Astrocyte (in vitro differentiated cells and primary cell): Measurements from ENCODE around the gene ISCA1. TPM values are rescaled to one million over a fixed set of nuclear protein-coding genes. Genes with fewer than 3 reads are reported as not detected.
A peak's percentile ranks its signal among the peaks of the same experiment; 100 is the strongest.

Experiments used
- DNase-seq: peaks from one replicate; pipeline ENCODE4 v3.0.0-alpha.2; 2010; ENCODE audit warnings: low read depth
- FAIRE-seq: peaks from 2 replicates; lab custom pipeline; 2011; peaks lifted over from hg19 to GRCh38; lab: Jason Lieb, UNC
- H2AFZ ChIP-seq: 2 replicates; pipeline ENCODE4 v1.6.0; 2012; ENCODE audit warnings: low read depth, low read length, inconsistent platforms
- H3K27ac ChIP-seq: 2 replicates; pipeline ENCODE4 v1.5.1; 2011; ENCODE audit warnings: low read depth, low read length, inconsistent platforms
- H3K27me3 ChIP-seq: 2 replicates; pipeline ENCODE4 v1.6.0; 2011; ENCODE audit warnings: low read length, inconsistent platforms; ENCODE audit not compliant: insufficient read depth
- H3K36me3 ChIP-seq: 2 replicates; pipeline ENCODE4 v1.5.1; 2011; ENCODE audit warnings: low read length, inconsistent platforms; ENCODE audit not compliant: insufficient read depth
- H3K4me1 ChIP-seq: 2 replicates; pipeline ENCODE4 v1.5.1; 2011; ENCODE audit warnings: low read length, inconsistent platforms; ENCODE audit not compliant: insufficient read depth
- H3K4me2 ChIP-seq: 2 replicates; pipeline ENCODE4 v1.6.0; 2012; ENCODE audit warnings: low read length, inconsistent platforms
- H3K4me3 ChIP-seq: 2 replicates; pipeline ENCODE4 v1.5.1; 2011; ENCODE audit warnings: low read depth, mild to moderate bottlenecking, low read length, inconsistent platforms; ENCODE audit not compliant: insufficient read depth
- H3K79me2 ChIP-seq: 2 replicates; pipeline ENCODE4 v1.6.0; 2012; ENCODE audit warnings: mild to moderate bottlenecking, low read length, inconsistent platforms; ENCODE audit not compliant: insufficient read depth
- H3K9ac ChIP-seq: 2 replicates; pipeline ENCODE4 v1.6.0; 2012; ENCODE audit warnings: mild to moderate bottlenecking, low read length, inconsistent platforms
- H3K9me3 ChIP-seq: 2 replicates; pipeline ENCODE4 v1.5.1; 2012; ENCODE audit warnings: low read depth, mild to moderate bottlenecking, low read length, inconsistent platforms; ENCODE audit not compliant: insufficient read depth
- H4K20me1 ChIP-seq: 2 replicates; pipeline ENCODE4 v1.6.0; 2012; ENCODE audit warnings: low read length, inconsistent platforms; ENCODE audit not compliant: insufficient read depth
- H3K27ac Mint-ChIP-seq: one replicate; pipeline ENCODE4 v1.8.0; 2021; ENCODE audit warnings: mild to moderate bottlenecking, mixed read lengths; ENCODE audit not compliant: unreplicated experiment
- H3K27me3 Mint-ChIP-seq: one replicate; pipeline ENCODE4 v1.8.0; 2021; ENCODE audit warnings: low read depth, mixed read lengths; ENCODE audit not compliant: unreplicated experiment
- H3K36me3 Mint-ChIP-seq: one replicate; pipeline ENCODE4 v1.8.0; 2021; ENCODE audit warnings: low read depth, mixed read lengths; ENCODE audit not compliant: unreplicated experiment
- H3K4me1 Mint-ChIP-seq: one replicate; pipeline ENCODE4 v1.8.0; 2021; ENCODE audit warnings: low read depth, mixed read lengths; ENCODE audit not compliant: unreplicated experiment
- H3K4me3 Mint-ChIP-seq: one replicate; pipeline ENCODE4 v1.8.0; 2021; ENCODE audit warnings: mild to moderate bottlenecking, moderate library complexity, mixed read lengths; ENCODE audit not compliant: unreplicated experiment
- H3K9me3 Mint-ChIP-seq: one replicate; pipeline ENCODE4 v1.8.0; 2021; ENCODE audit warnings: mild to moderate bottlenecking, mixed read lengths; ENCODE audit not compliant: unreplicated experiment
- CTCF ChIP-seq: IDR thresholded peaks from 2 replicates; pipeline ENCODE4 v1.5.1; 2011; ENCODE audit warnings: low read depth, mild to moderate bottlenecking, inconsistent platforms, low read length, moderate library complexity; ENCODE audit not compliant: insufficient read depth
- EZH2 ChIP-seq: IDR thresholded peaks from 2 replicates; pipeline ENCODE4 v1.6.1; 2012; ENCODE audit warnings: mild to moderate bottlenecking, low read length, inconsistent platforms; ENCODE audit not compliant: insufficient read depth
- total RNA-seq: library from RNA; stranded (reverse); gene quantifications from 2 replicates; pipeline ENCODE4 v1.2.1, GENCODE V29; 2021

ISCA1 gene
- total RNA-seq, 1 donor from 2014 or later: 30.6 TPM

- no peak overlapping the region for H3K9ac ChIP-seq
- Mint-ChIP-seq H3K4me3 (no peak overlapping the region), H3K27me3 (no peaks in the 10 kb centered on the region), H3K27ac (no peak overlapping the region), H3K4me1 (peaks cover 9% of the 10 kb centered on the region), H3K9me3 (no peaks in the 10 kb centered on the region), H3K36me3 (peaks cover 3% of the 10 kb centered on the region)
- peaks cover 7% of the 10 kb centered on the region for H3K4me1 ChIP-seq
- TF ChIP-seq EZH2 (no peak), CTCF (no peak)
- FAIRE-seq (no peak), DNase-seq (no peak)
- peaks cover 5% of the 10 kb centered on the region for H4K20me1 ChIP-seq
- H3K4me3 ChIP-seq: no peak overlapping the region
- H3K27ac ChIP-seq: no peak overlapping the region
- H3K27me3 ChIP-seq: no peaks in the 10 kb centered on the region
- H3K4me2 ChIP-seq: no peak overlapping the region
- H2AFZ ChIP-seq: no peak overlapping the region
- H3K36me3 ChIP-seq: peaks cover 3% of the 10 kb centered on the region
- H3K9me3 ChIP-seq: no peaks in the 10 kb centered on the region
- H3K79me2 ChIP-seq: peaks cover 18% of the 10 kb centered on the region
Measured at GRCh38 chr9:86285261-86285660, 2.9 kb upstream of the ISCA1 start.

- H2AFZ ChIP-seq: peak overlapping the region; percentile 75
- H3K4me1 ChIP-seq: peaks cover 12% of the 10 kb centered on the region
- Mint-ChIP-seq H3K9me3 (no peaks in the 10 kb centered on the region), H3K4me1 (peaks cover 13% of the 10 kb centered on the region), H3K27me3 (no peaks in the 10 kb centered on the region), H3K4me3 (peak overlapping the region; percentile 92), H3K36me3 (peaks cover 3% of the 10 kb centered on the region), H3K27ac (peak overlapping the region; percentile 97)
- TF ChIP-seq EZH2 (no peak), CTCF (no peak)
- peaks cover 20% of the 10 kb centered on the region for H4K20me1 ChIP-seq
- no peaks in the 10 kb centered on the region for H3K27me3 ChIP-seq
- peak; percentile 89 for DNase-seq
- FAIRE-seq: no peak
- peak overlapping the region; percentile 97 for H3K9ac ChIP-seq
- H3K4me3 ChIP-seq: peak overlapping the region; percentile 90
- peaks cover 7% of the 10 kb centered on the region for H3K36me3 ChIP-seq
- peak overlapping the region; percentile 95 for H3K27ac ChIP-seq
- H3K79me2 ChIP-seq: peaks cover 40% of the 10 kb centered on the region
- H3K9me3 ChIP-seq: no peaks in the 10 kb centered on the region
- peak overlapping the region; percentile 89 for H3K4me2 ChIP-seq
Measured at GRCh38 chr9:86282979-86283535, 719 bp upstream of the ISCA1 start.

GRCh38 chr9:86281593-86282076, 703 bp downstream of the ISCA1 start:
- Histone ChIP-seq H3K4me2 (peak overlapping the region; percentile 89), H3K4me1 (peaks cover 12% of the 10 kb centered on the region), H4K20me1 (peaks cover 28% of the 10 kb centered on the region), H3K79me2 (peaks cover 53% of the 10 kb centered on the region), H3K4me3 (peak overlapping the region; percentile 90), H3K9ac (peak overlapping the region; percentile 97), H3K9me3 (no peaks in the 10 kb centered on the region), H2AFZ (peak overlapping the region; percentile 86), H3K27ac (peak overlapping the region; percentile 95), H3K27me3 (no peaks in the 10 kb centered on the region), H3K36me3 (peaks cover 7% of the 10 kb centered on the region)
- H3K27me3 Mint-ChIP-seq: no peaks in the 10 kb centered on the region
- peaks cover 11% of the 10 kb centered on the region for H3K4me1 Mint-ChIP-seq
- no peaks in the 10 kb centered on the region for H3K36me3 Mint-ChIP-seq
- no peak for TF ChIP-seq EZH2
- no peak for TF ChIP-seq CTCF
- H3K4me3 Mint-ChIP-seq: peak overlapping the region; percentile 94
- FAIRE-seq (no peak), DNase-seq (no peak)
- peak overlapping the region; percentile 94 for H3K27ac Mint-ChIP-seq
- no peaks in the 10 kb centered on the region for H3K9me3 Mint-ChIP-seq
